Right lobe of liver (tissue), 4 donors: ENCODE data around the gene SCRT2.

Experiments
- POLR2A ChIP-seq: fragments of 450-650 bp; IDR thresholded peaks from one replicate; pipeline ENCODE4 v1.6.1; 2017; ENCODE audit warnings: antibody characterized with exemption, mild to moderate bottlenecking
- TF ChIP-seq, protein P1 (sequence below), 4 donors: fragments of 200-600 bp in 3 of 4; fragments of 450-650 bp in 1 of 4; IDR thresholded peaks; one replicate each; pipeline versions ENCODE4 v1.5.1 to v1.8.0; 2016 to 2022; ENCODE audit warnings: antibody characterized with exemption in 4 of 4, mild to moderate bottlenecking in 2 of 4
- donor health status: DM: no; HTN: no; CAD: no.
- donor health status: DM: no; HTN: no; CAD: no.
- donor health status: DM: no; HTN: yes; CAD: no.

DNA sequence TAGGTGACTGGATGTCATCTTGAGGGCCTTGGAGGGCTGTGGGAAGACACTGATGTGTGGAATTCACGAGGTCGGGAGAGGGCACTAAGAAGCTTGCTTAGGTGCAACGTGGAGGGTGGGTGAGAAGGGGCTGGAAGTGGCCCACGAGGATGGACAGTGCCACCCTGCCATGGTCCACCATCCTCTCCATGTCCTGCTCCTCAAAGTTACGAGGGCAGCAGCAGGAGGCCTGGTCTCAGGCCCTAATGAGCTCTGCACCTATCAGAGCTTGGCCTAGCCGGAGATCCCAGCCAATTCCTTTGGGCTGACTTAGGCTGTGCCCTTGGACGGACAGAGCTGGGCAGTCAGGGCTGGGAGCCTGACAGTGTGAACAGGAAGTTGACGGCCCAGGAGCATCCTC is 27.8 kb upstream of the SCRT2 start:
- TF ChIP-seq, protein P1, sequence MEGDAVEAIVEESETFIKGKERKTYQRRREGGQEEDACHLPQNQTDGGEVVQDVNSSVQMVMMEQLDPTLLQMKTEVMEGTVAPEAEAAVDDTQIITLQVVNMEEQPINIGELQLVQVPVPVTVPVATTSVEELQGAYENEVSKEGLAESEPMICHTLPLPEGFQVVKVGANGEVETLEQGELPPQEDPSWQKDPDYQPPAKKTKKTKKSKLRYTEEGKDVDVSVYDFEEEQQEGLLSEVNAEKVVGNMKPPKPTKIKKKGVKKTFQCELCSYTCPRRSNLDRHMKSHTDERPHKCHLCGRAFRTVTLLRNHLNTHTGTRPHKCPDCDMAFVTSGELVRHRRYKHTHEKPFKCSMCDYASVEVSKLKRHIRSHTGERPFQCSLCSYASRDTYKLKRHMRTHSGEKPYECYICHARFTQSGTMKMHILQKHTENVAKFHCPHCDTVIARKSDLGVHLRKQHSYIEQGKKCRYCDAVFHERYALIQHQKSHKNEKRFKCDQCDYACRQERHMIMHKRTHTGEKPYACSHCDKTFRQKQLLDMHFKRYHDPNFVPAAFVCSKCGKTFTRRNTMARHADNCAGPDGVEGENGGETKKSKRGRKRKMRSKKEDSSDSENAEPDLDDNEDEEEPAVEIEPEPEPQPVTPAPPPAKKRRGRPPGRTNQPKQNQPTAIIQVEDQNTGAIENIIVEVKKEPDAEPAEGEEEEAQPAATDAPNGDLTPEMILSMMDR (IDR thresholded peaks at IDR 0.05) = no peak
- TF ChIP-seq POLR2A = no peak
